Vagina (tissue), 2 donors: ENCODE measurements around the gene TTLL4.

Source experiments
- CTCF ChIP-seq, 3 experiments: fragments of 450-650 bp in 2 of 3; fragments of 200-600 bp in 1 of 3; sonication (generic) in 1 of 3; IDR thresholded peaks; one replicate each; pipeline ENCODE4 v1.5.1; 2017 to 2019; ENCODE audit warnings: antibody characterized with exemption in 3 of 3, mild to moderate bottlenecking in 2 of 3, moderate library complexity in 2 of 3
- POLR2AphosphoS5 ChIP-seq, 2 donors: sonication (generic); formaldehyde crosslinking; IDR thresholded peaks; one replicate each; pipeline ENCODE4 v1.9.0; 2017; ENCODE audit warnings: antibody characterized with exemption in 2 of 2, mild to moderate bottlenecking in 2 of 2, low read depth in 1 of 2; ENCODE audit not compliant: insufficient read depth in 1 of 2

- TF ChIP-seq CTCF (IDR thresholded peaks at IDR 0.05) (no peak), POLR2AphosphoS5 (IDR thresholded peaks at IDR 0.05; ENCODE audit: insufficient read depth in 1 of 2, low read depth in 1 of 2) (no peak)
Observed at GRCh38 chr2:218694405-218695145, 16.1 kb upstream of the TTLL4 start.
